Measurements from ENCODE around the gene HLA-DOB. TPM values are rescaled to one million over a fixed set of nuclear protein-coding genes. Genes with fewer than 3 reads are reported as not detected.

Gene HLA-DOB
- total and polyA plus RNA-seq, 10 of the 15 experiments (the other 5 are each of a cell fraction or from before 2014, with no cell fraction given) = 27.4 to 79.1 (median 37.0) TPM

GRCh38 chr6:32774426-32774825 is 42.4 kb downstream of the HLA-DOB start:
- H3K36me3 ChIP-seq (ENCODE audit: control insufficient read depth in 2 of 2, insufficient read depth in 2 of 2, low read length in 1 of 2) = no peaks in the 10 kb centered on the region
- no peak overlapping the region for H3K9ac ChIP-seq (ENCODE audit: control insufficient read depth, insufficient read depth, low read length)
- POLR2A ChIA-PET = no interaction called here
- CTCF ChIA-PET = interaction anchor here (1.1 kb wide), 1 partner anchor 10 kb away, joined by 3 read pairs; no protein-coding TSS in a partner anchor
- TF ChIP-seq ASH2L (IDR thresholded peaks at IDR 0.05; ENCODE audit: borderline replicate concordance, low read depth) (no peak), PAX8 (IDR thresholded peaks at IDR 0.05) (no peak), RCOR1 (conservative IDR thresholded peaks at IDR 0.05; ENCODE audit: low read depth, low read length) (no peak)
- peak; percentile 49; the same call in 2 of the 3 replicates for ATAC-seq
- H3K4me2 ChIP-seq (ENCODE audit: control insufficient read depth, insufficient read depth) = no peak overlapping the region
- H3K27ac ChIP-seq (ENCODE audit: control insufficient read depth, insufficient read depth) = no peak overlapping the region
- SMC1A ChIA-PET (ENCODE audit: uncharacterized antibody, unreplicated experiment) = interaction anchor here (0.8 to 1.7 kb wide), 3 partner anchors 10 to 360 kb away, joined by 3 read pairs; no protein-coding TSS in a partner anchor
- no peak overlapping the region for H2AFZ ChIP-seq (ENCODE audit: control insufficient read depth, low read depth, low read length)
- H3K79me2 ChIP-seq (ENCODE audit: control insufficient read depth, insufficient read depth, low read length) = no peaks in the 10 kb centered on the region
- peaks cover 0 to 2% of the 10 kb centered on the region in 2 experiments; a peak in 1 of 4 replicates for H3K27me3 ChIP-seq (replicated peaks in 1 of 2; ENCODE audit: control insufficient read depth in 2 of 2, insufficient read depth in 2 of 2, low read length in 1 of 2)
- no peak for DNase-seq (ENCODE audit: low read depth, low spot score)
- RAD21 ChIA-PET (ENCODE audit: unreplicated experiment) = no interaction called here
- in situ Hi-C loops (cut with MboI) (no loop called here), intact Hi-C loops (cut with micrococcal nuclease; ENCODE audit: unreplicated experiment) (no loop called here)
- H3K9me3 ChIP-seq (replicated peaks; ENCODE audit: control insufficient read depth, insufficient read depth, low read length) = no peaks in the 10 kb centered on the region
- H3K4me3 ChIP-seq = no peak overlapping the region
- 46% methylated on average over 1 of the region's 1 CpG for WGBS (ENCODE audit: insufficient coverage, insufficient replicate concordance, low lambda C conversion rate, missing lambda C conversion rate)
- no TSS peak for BruUV-seq (replicated peaks)
- no peaks in the 10 kb centered on the region for H3K4me1 ChIP-seq (ENCODE audit: control insufficient read depth, insufficient read depth, low read length)
- H4K20me1 ChIP-seq (ENCODE audit: control insufficient read depth, insufficient read depth) = no peaks in the 10 kb centered on the region
- FAIRE-seq = no peak

DNA sequence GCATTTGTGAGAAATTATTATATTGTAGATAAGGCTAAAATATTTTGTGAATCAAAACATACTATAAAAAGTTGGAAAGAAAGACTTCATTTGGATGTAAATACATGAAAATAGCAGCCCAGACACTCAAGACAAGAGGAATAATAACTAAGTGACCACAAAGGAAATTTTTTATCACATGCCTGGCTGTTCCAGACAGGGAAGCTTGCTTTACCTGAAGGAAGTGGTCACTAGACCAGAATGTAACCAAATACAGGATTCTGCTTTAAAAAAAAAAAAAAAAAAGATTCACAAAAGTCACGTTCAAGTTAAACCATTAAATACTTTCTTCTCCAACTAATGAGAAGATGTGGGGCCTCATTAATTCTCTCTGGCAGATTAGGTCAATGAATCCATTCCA is 44.1 kb downstream of the HLA-DOB start:
- peaks cover 0 to 3% of the 10 kb centered on the region in 2 experiments; a peak in 1 of 4 replicates for H3K27me3 ChIP-seq (replicated peaks in 1 of 2; ENCODE audit: control insufficient read depth in 2 of 2, insufficient read depth in 2 of 2, low read length in 1 of 2)
- no peak overlapping the region for H3K4me2 ChIP-seq (ENCODE audit: control insufficient read depth, insufficient read depth)
- intact Hi-C loops (cut with micrococcal nuclease; ENCODE audit: unreplicated experiment) (no loop called here), in situ Hi-C loops (cut with MboI) (no loop called here)
- H3K27ac ChIP-seq (ENCODE audit: control insufficient read depth, insufficient read depth) = no peak overlapping the region
- ChIA-PET RAD21 (ENCODE audit: unreplicated experiment) (no interaction called here), SMC1A (ENCODE audit: uncharacterized antibody, unreplicated experiment) (interaction anchor here (1.6 kb wide), 1 partner anchor 14 kb away, joined by 3 read pairs; no protein-coding TSS in a partner anchor), POLR2A (no interaction called here), CTCF (no interaction called here)
- no peaks in the 10 kb centered on the region for H3K36me3 ChIP-seq (ENCODE audit: control insufficient read depth in 2 of 2, insufficient read depth in 2 of 2, low read length in 1 of 2)
- FAIRE-seq (no peak), DNase-seq (ENCODE audit: low read depth, low spot score) (no peak), ATAC-seq (no peak)
- no peaks in the 10 kb centered on the region for H3K4me1 ChIP-seq (ENCODE audit: control insufficient read depth, insufficient read depth, low read length)
- no peaks in the 10 kb centered on the region for H3K79me2 ChIP-seq (ENCODE audit: control insufficient read depth, insufficient read depth, low read length)
- no peaks in the 10 kb centered on the region for H4K20me1 ChIP-seq (ENCODE audit: control insufficient read depth, insufficient read depth)
- BruUV-seq (replicated peaks) = no TSS peak
- H3K9me3 ChIP-seq (replicated peaks; ENCODE audit: control insufficient read depth, insufficient read depth, low read length) = no peaks in the 10 kb centered on the region
- TF ChIP-seq CREM (IDR thresholded peaks at IDR 0.05; ENCODE audit: low read depth) (no peak), BCL3 (IDR thresholded peaks at IDR 0.05; ENCODE audit: borderline replicate concordance, insufficient read depth, low read depth, low read length, poor library complexity, severe bottlenecking) (no peak), EZH2 (IDR thresholded peaks at IDR 0.05; ENCODE audit: borderline replicate concordance, control insufficient read depth, low read depth, low read length) (no peak), PML (IDR thresholded peaks at IDR 0.05; ENCODE audit: low read length) (no peak), NRF1 (conservative IDR thresholded peaks at IDR 0.05; ENCODE audit: low read depth, low read length) (no peak), MEF2A (IDR thresholded peaks at IDR 0.05; ENCODE audit: insufficient read depth, low read depth, low read length) (no peak)
- H2AFZ ChIP-seq (ENCODE audit: control insufficient read depth, low read depth, low read length) = no peak overlapping the region
- no peak overlapping the region for H3K9ac ChIP-seq (ENCODE audit: control insufficient read depth, insufficient read depth, low read length)
- H3K4me3 ChIP-seq = no peak overlapping the region
- WGBS (ENCODE audit: insufficient coverage, insufficient replicate concordance, low lambda C conversion rate, missing lambda C conversion rate) = 9% methylated on average over 1 of the region's 1 CpG

Measured in GM12878 (cell line).